HUES64 (cell line): Measurements from ENCODE around the gene CD81.
"Not testable (repeated sequence)": the region's sequence is repeated elsewhere in the genome, so short reads cannot be mapped to it uniquely, and the experiment has no call there.

Source experiments
- H3K27ac ChIP-seq: 2 replicates; pipeline ENCODE4 v1.7.0; 2013; ENCODE audit warnings: low read depth, low read length, inconsistent platforms
- H3K27me3 ChIP-seq: 2 replicates; pipeline ENCODE4 v1.6.1; 2013; ENCODE audit warnings: mild to moderate bottlenecking, low read length; ENCODE audit not compliant: insufficient read depth
- H3K36me3 ChIP-seq: 2 replicates; pipeline ENCODE4 v1.6.1; 2013; ENCODE audit warnings: mild to moderate bottlenecking, low read length; ENCODE audit not compliant: insufficient read depth
- H3K4me1 ChIP-seq: 2 replicates; pipeline ENCODE4 v1.6.1; 2013; ENCODE audit warnings: mild to moderate bottlenecking, low read length, moderate library complexity; ENCODE audit not compliant: insufficient read depth
- H3K4me3 ChIP-seq: 2 replicates; pipeline ENCODE4 v1.5.1; 2013; ENCODE audit warnings: mild to moderate bottlenecking, low read length, moderate library complexity
- H3K9ac ChIP-seq: 2 replicates; pipeline ENCODE4 v1.6.1; 2013; ENCODE audit warnings: mild to moderate bottlenecking, low read depth, low read length
- H3K9me3 ChIP-seq: 2 replicates; pipeline ENCODE4 v1.6.1; 2013; ENCODE audit warnings: low read depth, low read length; ENCODE audit not compliant: insufficient read depth
- WGBS: fragments of 150-250, 120-280 bp; methylation state at CpG from one replicate; pipeline ENCODE4 v1.1.7; 2013; ENCODE audit warnings: missing lambda C conversion rate; 5-methylcytosine and 5-hydroxymethylcytosine counted together

The CD81 gene

GRCh38 chr11:2357651-2358050 is 19.5 kb upstream of the CD81 start:
- H3K4me3 ChIP-seq, H3K9ac ChIP-seq, H3K4me1 ChIP-seq, H3K27me3 ChIP-seq, H3K27ac ChIP-seq, H3K9me3 ChIP-seq, H3K36me3 ChIP-seq: not testable (repeated sequence)
- 85% methylated on average over 11 of the region's 13 CpGs for WGBS

- 91% methylated on average over 11 of the region's 11 CpGs for WGBS
- Histone ChIP-seq H3K9ac (no peak overlapping the region), H3K36me3 (no peaks in the 10 kb centered on the region), H3K9me3 (peaks cover 3% of the 10 kb centered on the region; the same call in 1 of the 2 replicates), H3K4me1 (no peaks in the 10 kb centered on the region), H3K27ac (no peak overlapping the region), H3K4me3 (no peak overlapping the region), H3K27me3 (no peaks in the 10 kb centered on the region)
Observed at GRCh38 chr11:2358754-2359442, 18.2 kb upstream of the CD81 start.

- no peaks in the 10 kb centered on the region for H3K4me1 ChIP-seq
- no peak overlapping the region for H3K4me3 ChIP-seq
- H3K27me3 ChIP-seq = no peaks in the 10 kb centered on the region
- 91% methylated on average over 9 of the region's 9 CpGs for WGBS
- H3K9ac ChIP-seq = no peak overlapping the region
- no peak overlapping the region for H3K27ac ChIP-seq
- H3K36me3 ChIP-seq = no peaks in the 10 kb centered on the region
- peaks cover 3% of the 10 kb centered on the region; the same call in 1 of the 2 replicates for H3K9me3 ChIP-seq
Observed at GRCh38 chr11:2359557-2359956, 17.6 kb upstream of the CD81 start.

- peaks cover 3% of the 10 kb centered on the region; the same call in 1 of the 2 replicates for H3K9me3 ChIP-seq
- no peak overlapping the region for H3K27ac ChIP-seq
- no peak overlapping the region for H3K9ac ChIP-seq
- H3K4me1 ChIP-seq = no peaks in the 10 kb centered on the region
- no peak overlapping the region for H3K4me3 ChIP-seq
- 93% methylated on average over 14 of the region's 14 CpGs for WGBS
- no peaks in the 10 kb centered on the region for H3K36me3 ChIP-seq
- H3K27me3 ChIP-seq = no peaks in the 10 kb centered on the region
Observed at GRCh38 chr11:2360081-2360642, 16.9 kb upstream of the CD81 start.

- Histone ChIP-seq H3K4me3 (no peak overlapping the region), H3K9me3 (no peaks in the 10 kb centered on the region), H3K36me3 (no peaks in the 10 kb centered on the region), H3K4me1 (no peaks in the 10 kb centered on the region), H3K27ac (no peak overlapping the region), H3K9ac (no peak overlapping the region), H3K27me3 (no peaks in the 10 kb centered on the region)
- 88% methylated on average over 9 of the region's 9 CpGs for WGBS
Observed at GRCh38 chr11:2361565-2361964, 15.5 kb upstream of the CD81 start.

GRCh38 chr11:2362414-2362813 is 14.7 kb upstream of the CD81 start:
- H3K4me3 ChIP-seq = no peak overlapping the region
- H3K9ac ChIP-seq = no peak overlapping the region
- H3K9me3 ChIP-seq = no peaks in the 10 kb centered on the region
- H3K27ac ChIP-seq = no peak overlapping the region
- H3K36me3 ChIP-seq = no peaks in the 10 kb centered on the region
- no peaks in the 10 kb centered on the region for H3K4me1 ChIP-seq
- 93% methylated on average over 7 of the region's 7 CpGs for WGBS
- H3K27me3 ChIP-seq = no peaks in the 10 kb centered on the region

GRCh38 chr11:2363130-2363529 is 14.0 kb upstream of the CD81 start:
- Histone ChIP-seq H3K36me3 (no peaks in the 10 kb centered on the region), H3K4me3 (no peak overlapping the region), H3K27ac (no peak overlapping the region), H3K9me3 (no peaks in the 10 kb centered on the region), H3K4me1 (no peaks in the 10 kb centered on the region), H3K27me3 (no peaks in the 10 kb centered on the region), H3K9ac (no peak overlapping the region)
- 91% methylated on average over 10 of the region's 10 CpGs for WGBS

GRCh38 chr11:2363577-2364370 is 13.3 kb upstream of the CD81 start:
- H3K4me3 ChIP-seq = no peak overlapping the region
- H3K9me3 ChIP-seq = no peaks in the 10 kb centered on the region
- H3K27ac ChIP-seq = no peak overlapping the region
- H3K9ac ChIP-seq = no peak overlapping the region
- WGBS = 90% methylated on average over 15 of the region's 15 CpGs
- no peaks in the 10 kb centered on the region for H3K36me3 ChIP-seq
- H3K4me1 ChIP-seq = no peaks in the 10 kb centered on the region
- no peaks in the 10 kb centered on the region for H3K27me3 ChIP-seq

GRCh38 chr11:2364386-2364785 is 12.7 kb upstream of the CD81 start:
- H3K36me3 ChIP-seq, H3K4me1 ChIP-seq, H3K27me3 ChIP-seq, H3K9ac ChIP-seq, H3K4me3 ChIP-seq, H3K9me3 ChIP-seq, H3K27ac ChIP-seq: not testable (repeated sequence)
- WGBS = 96% methylated on average over 12 of the region's 12 CpGs

- H3K4me1 ChIP-seq = no peaks in the 10 kb centered on the region
- WGBS = 92% methylated on average over 16 of the region's 16 CpGs
- no peaks in the 10 kb centered on the region for H3K36me3 ChIP-seq
- H3K9me3 ChIP-seq = no peaks in the 10 kb centered on the region
- no peak overlapping the region for H3K9ac ChIP-seq
- no peak overlapping the region for H3K4me3 ChIP-seq
- H3K27ac ChIP-seq = no peak overlapping the region
- H3K27me3 ChIP-seq = no peaks in the 10 kb centered on the region
Observed at GRCh38 chr11:2365571-2366210, 11.4 kb upstream of the CD81 start.

GRCh38 chr11:2366276-2366675 is 10.8 kb upstream of the CD81 start:
- Histone ChIP-seq H3K4me1 (no peaks in the 10 kb centered on the region), H3K27ac (no peak overlapping the region), H3K4me3 (no peak overlapping the region), H3K9me3 (no peaks in the 10 kb centered on the region), H3K9ac (no peak overlapping the region), H3K27me3 (no peaks in the 10 kb centered on the region), H3K36me3 (no peaks in the 10 kb centered on the region)
- 95% methylated on average over 11 of the region's 11 CpGs for WGBS
